ENCODE results near the gene LHFPL2. TPM values are rescaled to one million over a fixed set of nuclear protein-coding genes. Genes with fewer than 3 reads are reported as not detected.

LHFPL2 gene
- total and polyA plus RNA-seq, 2 experiments from 2014 or later, result 10.6 to 50.8 TPM

DNA sequence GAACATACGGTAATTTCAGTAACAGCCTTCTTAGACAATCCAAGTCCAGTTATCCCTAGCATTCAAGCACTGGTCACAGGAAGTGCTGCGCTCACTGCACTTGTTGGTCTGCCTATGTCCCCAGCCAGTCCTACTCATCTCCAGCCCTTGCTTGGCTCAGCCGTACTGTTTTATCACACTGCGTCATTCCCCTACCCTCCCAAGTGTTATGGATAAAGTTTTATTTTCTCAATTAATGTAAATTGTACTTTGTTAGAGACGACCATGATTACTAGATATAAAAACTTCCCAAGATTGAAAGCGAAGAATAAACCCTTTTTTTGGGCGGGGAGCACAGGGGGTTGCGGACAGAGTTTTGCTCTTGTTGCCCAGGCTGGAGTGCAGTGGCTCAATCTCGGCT lies 49.6 kb downstream of the LHFPL2 start (continued):
- TF ChIP-seq, protein P1, sequence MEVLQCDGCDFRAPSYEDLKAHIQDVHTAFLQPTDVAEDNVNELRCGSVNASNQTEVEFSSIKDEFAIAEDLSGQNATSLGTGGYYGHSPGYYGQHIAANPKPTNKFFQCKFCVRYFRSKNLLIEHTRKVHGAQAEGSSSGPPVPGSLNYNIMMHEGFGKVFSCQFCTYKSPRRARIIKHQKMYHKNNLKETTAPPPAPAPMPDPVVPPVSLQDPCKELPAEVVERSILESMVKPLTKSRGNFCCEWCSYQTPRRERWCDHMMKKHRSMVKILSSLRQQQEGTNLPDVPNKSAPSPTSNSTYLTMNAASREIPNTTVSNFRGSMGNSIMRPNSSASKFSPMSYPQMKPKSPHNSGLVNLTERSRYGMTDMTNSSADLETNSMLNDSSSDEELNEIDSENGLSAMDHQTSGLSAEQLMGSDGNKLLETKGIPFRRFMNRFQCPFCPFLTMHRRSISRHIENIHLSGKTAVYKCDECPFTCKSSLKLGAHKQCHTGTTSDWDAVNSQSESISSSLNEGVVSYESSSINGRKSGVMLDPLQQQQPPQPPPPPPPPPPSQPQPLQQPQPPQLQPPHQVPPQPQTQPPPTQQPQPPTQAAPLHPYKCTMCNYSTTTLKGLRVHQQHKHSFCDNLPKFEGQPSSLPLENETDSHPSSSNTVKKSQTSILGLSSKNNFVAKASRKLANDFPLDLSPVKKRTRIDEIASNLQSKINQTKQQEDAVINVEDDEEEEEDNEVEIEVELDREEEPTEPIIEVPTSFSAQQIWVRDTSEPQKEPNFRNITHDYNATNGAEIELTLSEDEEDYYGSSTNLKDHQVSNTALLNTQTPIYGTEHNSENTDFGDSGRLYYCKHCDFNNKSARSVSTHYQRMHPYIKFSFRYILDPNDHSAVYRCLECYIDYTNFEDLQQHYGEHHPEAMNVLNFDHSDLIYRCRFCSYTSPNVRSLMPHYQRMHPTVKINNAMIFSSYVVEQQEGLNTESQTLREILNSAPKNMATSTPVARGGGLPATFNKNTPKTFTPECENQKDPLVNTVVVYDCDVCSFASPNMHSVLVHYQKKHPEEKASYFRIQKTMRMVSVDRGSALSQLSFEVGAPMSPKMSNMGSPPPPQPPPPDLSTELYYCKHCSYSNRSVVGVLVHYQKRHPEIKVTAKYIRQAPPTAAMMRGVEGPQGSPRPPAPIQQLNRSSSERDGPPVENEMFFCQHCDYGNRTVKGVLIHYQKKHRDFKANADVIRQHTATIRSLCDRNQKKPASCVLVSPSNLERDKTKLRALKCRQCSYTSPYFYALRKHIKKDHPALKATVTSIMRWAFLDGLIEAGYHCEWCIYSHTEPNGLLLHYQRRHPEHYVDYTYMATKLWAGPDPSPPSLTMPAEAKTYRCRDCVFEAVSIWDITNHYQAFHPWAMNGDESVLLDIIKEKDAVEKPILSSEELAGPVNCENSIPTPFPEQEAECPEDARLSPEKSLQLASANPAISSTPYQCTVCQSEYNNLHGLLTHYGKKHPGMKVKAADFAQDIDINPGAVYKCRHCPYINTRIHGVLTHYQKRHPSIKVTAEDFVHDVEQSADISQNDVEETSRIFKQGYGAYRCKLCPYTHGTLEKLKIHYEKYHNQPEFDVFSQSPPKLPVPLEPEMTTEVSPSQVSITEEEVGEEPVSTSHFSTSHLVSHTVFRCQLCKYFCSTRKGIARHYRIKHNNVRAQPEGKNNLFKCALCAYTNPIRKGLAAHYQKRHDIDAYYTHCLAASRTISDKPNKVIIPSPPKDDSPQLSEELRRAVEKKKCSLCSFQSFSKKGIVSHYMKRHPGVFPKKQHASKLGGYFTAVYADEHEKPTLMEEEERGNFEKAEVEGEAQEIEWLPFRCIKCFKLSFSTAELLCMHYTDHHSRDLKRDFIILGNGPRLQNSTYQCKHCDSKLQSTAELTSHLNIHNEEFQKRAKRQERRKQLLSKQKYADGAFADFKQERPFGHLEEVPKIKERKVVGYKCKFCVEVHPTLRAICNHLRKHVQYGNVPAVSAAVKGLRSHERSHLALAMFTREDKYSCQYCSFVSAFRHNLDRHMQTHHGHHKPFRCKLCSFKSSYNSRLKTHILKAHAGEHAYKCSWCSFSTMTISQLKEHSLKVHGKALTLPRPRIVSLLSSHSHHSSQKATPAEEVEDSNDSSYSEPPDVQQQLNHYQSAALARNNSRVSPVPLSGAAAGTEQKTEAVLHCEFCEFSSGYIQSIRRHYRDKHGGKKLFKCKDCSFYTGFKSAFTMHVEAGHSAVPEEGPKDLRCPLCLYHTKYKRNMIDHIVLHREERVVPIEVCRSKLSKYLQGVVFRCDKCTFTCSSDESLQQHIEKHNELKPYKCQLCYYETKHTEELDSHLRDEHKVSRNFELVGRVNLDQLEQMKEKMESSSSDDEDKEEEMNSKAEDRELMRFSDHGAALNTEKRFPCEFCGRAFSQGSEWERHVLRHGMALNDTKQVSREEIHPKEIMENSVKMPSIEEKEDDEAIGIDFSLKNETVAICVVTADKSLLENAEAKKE (CRISPR knock-in tag; IDR thresholded peaks at IDR 0.05), result no peak
- TF ChIP-seq EZH2phosphoT487 (IDR thresholded peaks at IDR 0.05; ENCODE audit: unreplicated experiment) (no peak), EZH2 (IDR thresholded peaks at IDR 0.05; ENCODE audit: low read depth, unreplicated experiment) (no peak), CREB1 (CRISPR knock-in tag; IDR thresholded peaks at IDR 0.05; ENCODE audit: low read depth) (no peak), POLR2AphosphoS5 (IDR thresholded peaks at IDR 0.05; ENCODE audit: low read depth) (no peak), NANOG (IDR thresholded peaks at IDR 0.05; ENCODE audit: borderline replicate concordance) (no peak), ZNF331 (CRISPR knock-in tag; IDR thresholded peaks at IDR 0.05; ENCODE audit: low read depth) (no peak), CTCF (conservative IDR thresholded peaks at IDR 0.05; ENCODE audit: low read depth in 2 of 2) (no peak), STAT1 (IDR thresholded peaks at IDR 0.05; ENCODE audit: unreplicated experiment) (no peak), JUNB (IDR thresholded peaks at IDR 0.05; ENCODE audit: unreplicated experiment) (no peak), ZNF114 (CRISPR knock-in tag; IDR thresholded peaks at IDR 0.05) (no peak)
